ENCODE results near the gene PSMB9. TPM values are rescaled to one million over a fixed set of nuclear protein-coding genes. Genes with fewer than 3 reads are reported as not detected.
A peak's percentile ranks its signal among the peaks of the same experiment; 100 is the strongest.

PSMB9 gene
- total RNA-seq, 1 donor from 2014 or later = 7.8 TPM

GRCh38 chr6:32838114-32838958 is 15.7 kb upstream of the PSMB9 start, which contains the start of gene TAP2:
Gene TAP2 (minus strand): TSS chr6:32838739. CDS start chr6:32838233, 506 bp downstream.
- no peaks in the 10 kb centered on the region for H3K9me3 ChIP-seq (ENCODE audit: control insufficient read depth in 3 of 3, low read length in 3 of 3)
- peak within 1 kb of the TSS; percentile 80 to 91 (median 85) for H3K4me3 ChIP-seq (ENCODE audit: low read length in 3 of 3)
- peaks cover 8 to 25% (median 19%) of the 10 kb centered on the region in 3 donors for H3K36me3 ChIP-seq (ENCODE audit: control insufficient read depth in 3 of 3, insufficient read depth in 3 of 3, low read length in 3 of 3)
- no peaks in the 10 kb centered on the region for H3K27me3 ChIP-seq (ENCODE audit: control insufficient read depth in 3 of 3, insufficient read depth in 3 of 3, low read length in 3 of 3)
- H3K4me1 ChIP-seq (ENCODE audit: control insufficient read depth in 3 of 3, insufficient read depth in 3 of 3, low read length in 3 of 3) = peaks cover 12 to 18% (median 14%) of the 10 kb centered on the region in 3 donors
- H3K9ac ChIP-seq (ENCODE audit: low read depth in 1 of 3, low read length in 3 of 3) = peak within 1 kb of the TSS; percentile 73 to 88 (median 82)
- H3K27ac ChIP-seq (ENCODE audit: low read depth, low read length) = peak within 1 kb of the TSS; percentile 84

GRCh38 chr6:32839356-32839755 is 14.6 kb upstream of the PSMB9 start:
- H3K36me3 ChIP-seq (ENCODE audit: control insufficient read depth in 3 of 3, insufficient read depth in 3 of 3, low read length in 3 of 3) = peaks cover 8 to 21% (median 19%) of the 10 kb centered on the region in 3 donors
- peaks cover 20 to 25% (median 24%) of the 10 kb centered on the region in 3 donors for H3K4me1 ChIP-seq (ENCODE audit: control insufficient read depth in 3 of 3, insufficient read depth in 3 of 3, low read length in 3 of 3)
- H3K9me3 ChIP-seq (ENCODE audit: control insufficient read depth in 3 of 3, low read length in 3 of 3) = no peaks in the 10 kb centered on the region
- H3K27ac ChIP-seq (ENCODE audit: low read depth, low read length) = peak overlapping the region; percentile 84
- H3K4me3 ChIP-seq (ENCODE audit: low read length in 3 of 3) = no peak overlapping the region
- no peaks in the 10 kb centered on the region for H3K27me3 ChIP-seq (ENCODE audit: control insufficient read depth in 3 of 3, insufficient read depth in 3 of 3, low read length in 3 of 3)
- H3K9ac ChIP-seq (ENCODE audit: low read depth in 1 of 3, low read length in 3 of 3) = no peak overlapping the region

- Histone ChIP-seq H3K9ac (ENCODE audit: low read depth in 1 of 3, low read length in 3 of 3) (no peak overlapping the region), H3K4me1 (ENCODE audit: control insufficient read depth in 3 of 3, insufficient read depth in 3 of 3, low read length in 3 of 3) (peaks cover 26 to 36% (median 31%) of the 10 kb centered on the region in 3 donors), H3K9me3 (ENCODE audit: control insufficient read depth in 3 of 3, low read length in 3 of 3) (no peaks in the 10 kb centered on the region), H3K36me3 (ENCODE audit: control insufficient read depth in 3 of 3, insufficient read depth in 3 of 3, low read length in 3 of 3) (peaks cover 5 to 16% (median 14%) of the 10 kb centered on the region in 3 donors), H3K4me3 (ENCODE audit: low read length in 3 of 3) (no peak overlapping the region), H3K27ac (ENCODE audit: low read depth, low read length) (no peak overlapping the region), H3K27me3 (ENCODE audit: control insufficient read depth in 3 of 3, insufficient read depth in 3 of 3, low read length in 3 of 3) (no peaks in the 10 kb centered on the region)
Observed at GRCh38 chr6:32840604-32841246, 13.3 kb upstream of the PSMB9 start.

GRCh38 chr6:32842021-32842650 is 11.9 kb upstream of the PSMB9 start:
- Histone ChIP-seq H3K4me1 (ENCODE audit: control insufficient read depth in 3 of 3, insufficient read depth in 3 of 3, low read length in 3 of 3) (peaks cover 26 to 38% (median 31%) of the 10 kb centered on the region in 3 donors), H3K27ac (ENCODE audit: low read depth, low read length) (no peak overlapping the region), H3K27me3 (ENCODE audit: control insufficient read depth in 3 of 3, insufficient read depth in 3 of 3, low read length in 3 of 3) (no peaks in the 10 kb centered on the region)

GRCh38 chr6:32842690-32843089 is 11.3 kb upstream of the PSMB9 start:
- Histone ChIP-seq H3K36me3 (ENCODE audit: control insufficient read depth in 3 of 3, insufficient read depth in 3 of 3, low read length in 3 of 3) (peaks cover 13 to 34% (median 33%) of the 10 kb centered on the region in 3 donors), H3K4me3 (ENCODE audit: low read length in 3 of 3) (peak overlapping the region in 2 of 3 donors; percentile 73 to 88), H3K9ac (ENCODE audit: low read depth in 1 of 3, low read length in 3 of 3) (no peak overlapping the region), H3K4me1 (ENCODE audit: control insufficient read depth in 3 of 3, insufficient read depth in 3 of 3, low read length in 3 of 3) (peaks cover 23 to 32% (median 25%) of the 10 kb centered on the region in 3 donors), H3K27ac (ENCODE audit: low read depth, low read length) (peak overlapping the region; percentile 91), H3K27me3 (ENCODE audit: control insufficient read depth in 3 of 3, insufficient read depth in 3 of 3, low read length in 3 of 3) (no peaks in the 10 kb centered on the region), H3K9me3 (ENCODE audit: control insufficient read depth in 3 of 3, low read length in 3 of 3) (no peaks in the 10 kb centered on the region)

More at GRCh38 chr6:32842021-32842650, 11.9 kb upstream of the PSMB9 start:
- Histone ChIP-seq H3K9ac (ENCODE audit: low read depth in 1 of 3, low read length in 3 of 3) (no peak overlapping the region), H3K36me3 (ENCODE audit: control insufficient read depth in 3 of 3, insufficient read depth in 3 of 3, low read length in 3 of 3) (peaks cover 9 to 28% (median 28%) of the 10 kb centered on the region in 3 donors), H3K9me3 (ENCODE audit: control insufficient read depth in 3 of 3, low read length in 3 of 3) (no peaks in the 10 kb centered on the region), H3K4me3 (ENCODE audit: low read length in 3 of 3) (peak overlapping the region in 1 of 3 donors; percentile 88)

GRCh38 chr6:32843331-32843978 is 10.5 kb upstream of the PSMB9 start:
- Histone ChIP-seq H3K27ac (ENCODE audit: low read depth, low read length) (peak overlapping the region; percentile 91), H3K27me3 (ENCODE audit: control insufficient read depth in 3 of 3, insufficient read depth in 3 of 3, low read length in 3 of 3) (no peaks in the 10 kb centered on the region), H3K36me3 (ENCODE audit: control insufficient read depth in 3 of 3, insufficient read depth in 3 of 3, low read length in 3 of 3) (peaks cover 21 to 42% (median 41%) of the 10 kb centered on the region in 3 donors), H3K9ac (ENCODE audit: low read depth in 1 of 3, low read length in 3 of 3) (peak overlapping the region; percentile 82 to 92 (median 90)), H3K4me3 (ENCODE audit: low read length in 3 of 3) (peak overlapping the region; percentile 73 to 91 (median 88)), H3K9me3 (ENCODE audit: control insufficient read depth in 3 of 3, low read length in 3 of 3) (no peaks in the 10 kb centered on the region), H3K4me1 (ENCODE audit: control insufficient read depth in 3 of 3, insufficient read depth in 3 of 3, low read length in 3 of 3) (peaks cover 19 to 28% (median 21%) of the 10 kb centered on the region in 3 donors)

- Histone ChIP-seq H3K9ac (ENCODE audit: low read depth in 1 of 3, low read length in 3 of 3) (peak within 1 kb of the TSS; percentile 82 to 92 (median 90)), H3K4me3 (ENCODE audit: low read length in 3 of 3) (peak within 1 kb of the TSS; percentile 73 to 91 (median 88)), H3K27ac (ENCODE audit: low read depth, low read length) (peak within 1 kb of the TSS; percentile 91), H3K4me1 (ENCODE audit: control insufficient read depth in 3 of 3, insufficient read depth in 3 of 3, low read length in 3 of 3) (peaks cover 19 to 28% (median 21%) of the 10 kb centered on the region in 3 donors), H3K27me3 (ENCODE audit: control insufficient read depth in 3 of 3, insufficient read depth in 3 of 3, low read length in 3 of 3) (no peaks in the 10 kb centered on the region), H3K9me3 (ENCODE audit: control insufficient read depth in 3 of 3, low read length in 3 of 3) (no peaks in the 10 kb centered on the region), H3K36me3 (ENCODE audit: control insufficient read depth in 3 of 3, insufficient read depth in 3 of 3, low read length in 3 of 3) (peaks cover 28 to 49% (median 46%) of the 10 kb centered on the region in 3 donors)
Observed at GRCh38 chr6:32843979-32844838, 9.8 kb upstream of the PSMB9 start, which contains the start of gene PSMB8. Gene PSMB8 (minus strand): TSS chr6:32844047. CDS start chr6:32843996, 51 bp downstream.

- peak overlapping the region; percentile 82 to 92 (median 90) for H3K9ac ChIP-seq (ENCODE audit: low read depth in 1 of 3, low read length in 3 of 3)
- H3K36me3 ChIP-seq (ENCODE audit: control insufficient read depth in 3 of 3, insufficient read depth in 3 of 3, low read length in 3 of 3) = peaks cover 30 to 51% (median 49%) of the 10 kb centered on the region in 3 donors
- no peaks in the 10 kb centered on the region for H3K27me3 ChIP-seq (ENCODE audit: control insufficient read depth in 3 of 3, insufficient read depth in 3 of 3, low read length in 3 of 3)
- H3K27ac ChIP-seq (ENCODE audit: low read depth, low read length) = peak overlapping the region; percentile 91
- H3K4me3 ChIP-seq (ENCODE audit: low read length in 3 of 3) = peak overlapping the region; percentile 73 to 91 (median 88)
- H3K4me1 ChIP-seq (ENCODE audit: control insufficient read depth in 3 of 3, insufficient read depth in 3 of 3, low read length in 3 of 3) = peaks cover 19 to 28% (median 21%) of the 10 kb centered on the region in 3 donors
- H3K9me3 ChIP-seq (ENCODE audit: control insufficient read depth in 3 of 3, low read length in 3 of 3) = no peaks in the 10 kb centered on the region
Observed at GRCh38 chr6:32844839-32845383, 9.1 kb upstream of the PSMB9 start.
